NT2/D1 (cell line): ENCODE results near the gene LRRC61.

Experiments
- SUZ12 ChIP-seq: IDR thresholded peaks from 2 replicates; pipeline ENCODE4 v1.6.1; 2011; ENCODE audit not compliant: insufficient read length, insufficient read depth; ENCODE audit errors: extremely low read depth
- YY1 ChIP-seq: IDR thresholded peaks from 2 replicates; pipeline ENCODE4 v1.6.1; 2011; ENCODE audit not compliant: insufficient read length, insufficient read depth
- ZNF274 ChIP-seq: IDR thresholded peaks from 2 replicates; pipeline ENCODE4 v1.6.1; 2011; ENCODE audit warnings: mild to moderate bottlenecking, low read depth, low read length

DNA sequence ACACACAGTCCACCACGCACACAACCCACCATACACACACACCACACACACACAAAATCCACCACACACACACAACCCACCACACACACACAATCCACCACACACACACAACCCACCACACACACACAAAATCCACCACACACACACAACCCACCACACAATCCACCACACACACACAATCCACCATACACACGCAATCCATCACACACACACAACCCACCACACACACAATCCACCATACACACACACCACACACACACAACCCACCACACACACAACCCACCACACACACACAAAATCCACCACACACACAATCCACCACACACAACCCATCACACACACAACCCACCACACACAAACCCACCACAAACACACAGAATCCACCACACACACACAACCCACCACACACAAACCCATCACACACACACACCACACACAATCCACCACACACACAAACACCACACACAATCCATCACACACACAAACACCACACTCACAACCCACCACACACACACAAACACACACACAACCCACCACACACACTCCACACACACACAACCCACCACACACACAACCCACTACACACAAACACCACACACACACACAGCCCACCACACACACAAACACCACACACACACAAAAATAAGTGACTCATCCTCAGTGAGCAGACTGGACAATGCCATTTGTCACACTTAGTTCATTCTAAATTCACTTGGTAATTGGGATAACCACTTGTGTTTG is 36.6 kb downstream of the LRRC61 start:
- TF ChIP-seq YY1 (no peak), SUZ12 (no peak), ZNF274 (no peak)
